Skeletal muscle tissue (tissue), 5 donors: ENCODE results near the gene SH2D7. TPM values are rescaled to one million over a fixed set of nuclear protein-coding genes. Genes with fewer than 3 reads are reported as not detected.
"Not testable (repeated sequence)": the region's sequence is repeated elsewhere in the genome, so short reads cannot be mapped to it uniquely, and the experiment has no call there.

Experiments used
- H3K27ac ChIP-seq: one replicate; pipeline ENCODE4 v1.7.0; 2013; ENCODE audit warnings: mild to moderate bottlenecking, low read depth, low read length, inconsistent platforms
- H3K27me3 ChIP-seq, 3 donors: one replicate each; pipeline ENCODE4 v1.7.0; 2013; ENCODE audit warnings: low read length in 3 of 3; ENCODE audit not compliant: control insufficient read depth in 3 of 3, insufficient read depth in 3 of 3
- H3K36me3 ChIP-seq, 3 donors: one replicate each; pipeline ENCODE4 v1.7.0; 2013; ENCODE audit warnings: low read length in 3 of 3; ENCODE audit not compliant: control insufficient read depth in 3 of 3, insufficient read depth in 3 of 3
- H3K4me1 ChIP-seq, 3 donors: one replicate each; pipeline ENCODE4 v1.7.0; 2013; ENCODE audit warnings: low read length in 3 of 3, mild to moderate bottlenecking in 3 of 3; ENCODE audit not compliant: control insufficient read depth in 3 of 3, insufficient read depth in 3 of 3
- H3K4me3 ChIP-seq, 3 donors: one replicate each; pipeline ENCODE4 v1.7.0; 2013; ENCODE audit warnings: low read length in 3 of 3
- H3K9ac ChIP-seq, 3 donors: one replicate each; pipeline ENCODE4 v1.7.0; 2013; ENCODE audit warnings: low read length in 3 of 3, mild to moderate bottlenecking in 3 of 3, moderate library complexity in 2 of 3, low read depth in 1 of 3
- H3K9me3 ChIP-seq, 3 donors: one replicate each; pipeline ENCODE4 v1.7.0; 2013; ENCODE audit warnings: low read length in 3 of 3; ENCODE audit not compliant: control insufficient read depth in 3 of 3
- small RNA-seq: library from RNA; depleted of rRNA; stranded (forward); fragments of <200 nt; gene quantifications from one replicate; pipeline ENCODE3, GENCODE V24; 2014
- total RNA-seq: library from RNA; depleted of rRNA; stranded (reverse); fragments of >200 nt; gene quantifications from one replicate; pipeline ENCODE4 v1.2.3, GENCODE V29; 2014
- donor health status: Osteomylitis.

Gene SH2D7
- total RNA-seq, 1 donor from 2014 or later: not detected

DNA sequence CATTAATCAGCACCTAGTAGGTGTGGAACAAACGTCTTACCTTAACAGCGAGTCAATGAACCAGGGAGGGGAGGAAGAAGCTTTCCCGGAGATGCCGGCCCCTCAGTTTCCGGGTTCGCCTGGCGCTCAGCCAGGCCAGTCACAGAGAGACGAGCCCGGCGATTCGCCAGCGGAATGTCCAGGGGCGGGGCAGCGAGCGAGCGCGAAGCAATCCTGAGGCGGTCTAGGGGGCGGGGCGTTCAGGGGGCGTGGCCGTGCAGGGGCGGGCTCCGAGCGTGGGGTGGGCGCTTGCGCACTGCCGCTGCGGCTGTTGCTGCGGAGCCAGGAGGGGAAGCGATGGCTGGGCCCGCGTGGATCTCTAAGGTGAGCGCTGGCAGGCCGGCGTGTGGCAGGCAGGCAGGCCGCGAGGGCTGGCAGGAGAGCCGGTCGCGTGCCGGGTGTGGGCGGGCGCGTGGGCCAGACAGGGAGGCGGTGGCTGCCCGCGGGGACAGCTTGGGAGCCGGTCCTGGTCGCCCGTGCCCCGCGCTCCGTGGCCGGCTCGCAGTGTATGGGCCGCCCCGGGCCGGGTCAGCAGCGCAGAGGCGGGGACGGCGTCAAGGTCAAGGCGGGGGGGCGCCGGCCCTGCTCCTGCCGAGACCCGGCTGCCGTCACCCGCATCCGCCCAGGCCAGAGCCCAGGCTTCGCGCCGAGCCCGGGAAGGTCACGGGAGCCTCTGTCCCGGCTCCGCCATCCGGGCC lies 56.9 kb downstream of the SH2D7 start, which contains the start of gene IDH3A:
Gene IDH3A (plus strand): TSS at position 295 of the 737 bp plus-strand sequence. CDS start 42 bp downstream, at position 337.
- no peaks in the 10 kb centered on the region for H3K36me3 ChIP-seq
- H3K9me3 ChIP-seq: no peaks in the 10 kb centered on the region
- peak within 1 kb of the TSS; percentile 90 to 97 (median 92) for H3K9ac ChIP-seq
- H3K27me3 ChIP-seq: no peaks in the 10 kb centered on the region
- peak within 1 kb of the TSS; percentile 83 for H3K27ac ChIP-seq
- H3K4me1 ChIP-seq: peaks cover 27 to 40% (median 38%) of the 10 kb centered on the region in 3 donors
- peak within 1 kb of the TSS; percentile 73 to 86 (median 86) for H3K4me3 ChIP-seq

DNA sequence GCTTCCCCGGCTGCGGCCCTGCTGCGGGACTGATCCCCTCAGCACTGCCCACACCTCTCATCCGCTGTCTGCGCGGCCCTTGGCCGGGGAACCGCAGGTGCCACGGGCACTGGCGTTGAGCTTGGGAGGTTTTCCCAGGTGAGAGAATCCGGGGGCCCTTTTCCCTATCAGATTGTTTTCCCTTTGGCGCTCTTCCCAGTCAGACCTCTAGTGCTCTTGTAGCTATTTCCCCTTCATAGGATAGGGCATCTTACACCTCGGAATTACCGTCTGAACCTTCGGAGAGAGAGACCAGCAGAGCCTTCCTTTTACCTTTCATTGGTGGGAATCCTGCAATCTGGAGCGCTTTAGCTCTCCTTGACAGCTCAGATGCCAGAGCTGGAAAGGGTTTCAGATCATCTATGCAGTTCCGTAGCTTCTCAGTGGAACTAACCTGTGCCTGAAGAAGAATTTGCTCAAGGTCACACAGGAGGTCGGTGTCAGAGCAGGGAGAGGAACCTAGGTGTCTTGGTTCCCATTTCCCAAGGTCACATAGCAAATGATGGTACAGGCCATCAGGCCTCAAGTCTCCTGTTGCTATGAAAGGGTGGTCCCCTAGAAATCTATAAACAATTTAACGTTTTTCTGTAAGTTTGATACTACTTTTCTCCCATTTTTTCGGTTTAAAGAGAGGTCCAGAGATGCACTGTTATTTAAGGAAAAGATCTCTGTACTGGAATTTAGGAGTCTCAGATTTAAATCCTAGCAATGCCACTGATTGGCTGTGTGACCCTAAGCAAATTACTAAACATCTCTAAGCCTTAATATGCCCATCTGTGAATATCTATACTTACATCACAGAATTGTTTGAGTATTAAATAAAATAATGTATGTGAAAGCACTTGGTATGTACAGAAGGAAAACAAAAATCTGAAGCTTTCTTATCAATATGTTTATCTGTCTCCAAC lies 57.7 kb downstream of the SH2D7 start:
- Histone ChIP-seq H3K27me3 (no peaks in the 10 kb centered on the region), H3K4me3 (peak overlapping the region; percentile 68 to 86 (median 86)), H3K27ac (peak overlapping the region; percentile 83), H3K36me3 (peaks cover 0 to 2% (median 0%) of the 10 kb centered on the region in 3 donors), H3K9me3 (no peaks in the 10 kb centered on the region), H3K4me1 (peaks cover 27 to 47% (median 46%) of the 10 kb centered on the region in 3 donors), H3K9ac (peak overlapping the region; percentile 90 to 97 (median 92))

- Histone ChIP-seq H3K4me1 (peaks cover 32 to 55% (median 51%) of the 10 kb centered on the region in 3 donors), H3K9ac (peak overlapping the region in 1 of 3 donors; percentile 41)
- not testable (repeated sequence) for H3K27me3 ChIP-seq, H3K36me3 ChIP-seq, H3K9me3 ChIP-seq, H3K27ac ChIP-seq, H3K4me3 ChIP-seq
These were observed 58.7 kb downstream of the SH2D7 start for GRCh38 chr15:78151075-78151474.

Small RNA genes within 50 kb of the gene (small RNA-seq; reads per million reads assigned to genes)
- gene RF00092: not detected

Other genes with a start within 250 kb of the SH2D7 start
- 30.3 TPM for gene TBC1D2B, start 14.8 kb upstream of the SH2D7 start, total RNA-seq
- gene CIB2, start 38.9 kb downstream of the SH2D7 start, total RNA-seq: 6.3 TPM
- 25.1 TPM for gene IDH3A, start 56.8 kb downstream of the SH2D7 start, total RNA-seq
- gene ACSBG1, start 142.0 kb downstream of the SH2D7 start, total RNA-seq: under 0.01 TPM
- gene DNAJA4, start 172.0 kb downstream of the SH2D7 start, total RNA-seq: 22.4 TPM
- 56.9 TPM for gene SKIC8, start 207.0 kb downstream of the SH2D7 start, total RNA-seq
- 8.9 TPM for gene CRABP1, start 247.8 kb downstream of the SH2D7 start, total RNA-seq